GM18517 (cell line): ENCODE results near the gene TAF3.

Experiments
- ATAC-seq: cut with Tn5 transposase; IDR thresholded peaks from one replicate; pipeline ENCODE4 v1.9.1; 2021; ENCODE audit warnings: mild to moderate bottlenecking, moderate library complexity; ENCODE audit not compliant: unreplicated experiment

TAF3 gene

GRCh38 chr10:8054494-8055407, 236.4 kb downstream of the TAF3 start, which contains the start of gene GATA3:
Gene GATA3 (plus strand): TSS chr10:8054688. CDS start chr10:8055656, 968 bp downstream.
- ATAC-seq = peak; percentile 40

- no peak for ATAC-seq
These were observed 237.4 kb downstream of the TAF3 start for GRCh38 chr10:8055420-8056349.

DNA sequence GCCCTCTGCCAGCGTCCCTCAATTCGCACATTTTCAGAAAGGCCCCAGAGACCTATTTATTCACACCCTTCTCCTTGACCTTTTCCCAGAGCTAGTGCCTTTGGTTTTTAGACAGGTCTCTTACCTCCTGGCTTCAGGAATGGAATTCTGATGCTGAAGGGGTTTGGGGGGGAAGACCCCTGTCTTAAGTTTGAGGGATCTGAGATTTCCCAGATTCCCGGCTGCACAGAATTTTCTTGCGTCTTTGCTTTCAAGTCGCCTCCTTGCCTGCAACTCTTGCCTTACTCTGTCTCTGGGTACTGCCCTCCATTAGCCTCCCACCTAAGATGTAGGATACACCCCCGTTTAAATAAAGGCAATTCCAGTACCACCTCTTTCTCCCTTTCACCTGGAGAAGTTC, 238.1 kb downstream of the TAF3 start:
- ATAC-seq = no peak

DNA sequence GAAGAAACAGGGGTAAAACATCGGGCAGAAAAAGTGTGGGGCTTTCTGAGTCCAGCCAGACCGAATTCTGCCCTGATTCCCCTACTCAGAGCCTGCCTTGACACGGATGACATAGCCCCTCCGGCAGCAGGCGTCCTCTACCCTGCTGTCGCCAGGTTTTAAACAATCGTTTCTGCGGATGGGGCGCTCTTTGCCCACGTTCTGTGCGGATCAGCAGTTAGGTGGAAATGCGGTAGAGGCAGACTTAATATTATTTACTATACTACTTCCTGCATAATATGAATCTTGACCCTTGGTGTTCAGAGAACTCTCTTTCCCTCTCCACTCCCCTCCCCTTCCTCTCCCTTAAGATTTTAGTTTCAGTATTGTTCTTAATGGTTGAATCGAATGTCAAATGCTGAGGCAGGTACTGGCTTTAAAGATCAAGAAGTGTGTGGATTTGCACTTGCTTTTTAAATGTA, 238.6 kb downstream of the TAF3 start:
- ATAC-seq = peak; percentile 28

GRCh38 chr10:8057636-8058273, 239.4 kb downstream of the TAF3 start:
- no peak for ATAC-seq

DNA sequence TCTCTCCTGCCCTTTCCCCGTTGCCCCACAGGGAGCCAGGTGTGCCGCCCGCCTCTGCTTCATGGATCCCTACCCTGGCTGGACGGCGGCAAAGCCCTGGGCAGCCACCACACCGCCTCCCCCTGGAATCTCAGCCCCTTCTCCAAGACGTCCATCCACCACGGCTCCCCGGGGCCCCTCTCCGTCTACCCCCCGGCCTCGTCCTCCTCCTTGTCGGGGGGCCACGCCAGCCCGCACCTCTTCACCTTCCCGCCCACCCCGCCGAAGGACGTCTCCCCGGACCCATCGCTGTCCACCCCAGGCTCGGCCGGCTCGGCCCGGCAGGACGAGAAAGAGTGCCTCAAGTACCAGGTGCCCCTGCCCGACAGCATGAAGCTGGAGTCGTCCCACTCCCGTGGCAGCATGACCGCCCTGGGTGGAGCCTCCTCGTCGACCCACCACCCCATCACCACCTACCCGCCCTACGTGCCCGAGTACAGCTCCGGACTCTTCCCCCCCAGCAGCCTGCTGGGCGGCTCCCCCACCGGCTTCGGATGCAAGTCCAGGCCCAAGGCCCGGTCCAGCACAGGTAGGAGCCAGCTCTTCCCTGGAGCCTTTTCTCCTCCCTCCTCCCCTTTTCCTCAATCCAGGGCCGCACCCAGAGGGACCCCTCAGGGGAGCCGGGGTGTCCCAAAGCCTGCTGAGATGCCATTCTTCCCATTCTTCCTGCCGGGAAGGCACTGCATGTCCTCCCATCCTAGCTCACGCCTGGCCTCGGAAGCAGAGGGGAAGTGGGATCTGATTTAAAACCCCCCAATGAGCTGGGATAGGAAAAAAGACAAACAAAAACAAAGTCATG, 240.2 kb downstream of the TAF3 start:
- no peak for ATAC-seq

DNA sequence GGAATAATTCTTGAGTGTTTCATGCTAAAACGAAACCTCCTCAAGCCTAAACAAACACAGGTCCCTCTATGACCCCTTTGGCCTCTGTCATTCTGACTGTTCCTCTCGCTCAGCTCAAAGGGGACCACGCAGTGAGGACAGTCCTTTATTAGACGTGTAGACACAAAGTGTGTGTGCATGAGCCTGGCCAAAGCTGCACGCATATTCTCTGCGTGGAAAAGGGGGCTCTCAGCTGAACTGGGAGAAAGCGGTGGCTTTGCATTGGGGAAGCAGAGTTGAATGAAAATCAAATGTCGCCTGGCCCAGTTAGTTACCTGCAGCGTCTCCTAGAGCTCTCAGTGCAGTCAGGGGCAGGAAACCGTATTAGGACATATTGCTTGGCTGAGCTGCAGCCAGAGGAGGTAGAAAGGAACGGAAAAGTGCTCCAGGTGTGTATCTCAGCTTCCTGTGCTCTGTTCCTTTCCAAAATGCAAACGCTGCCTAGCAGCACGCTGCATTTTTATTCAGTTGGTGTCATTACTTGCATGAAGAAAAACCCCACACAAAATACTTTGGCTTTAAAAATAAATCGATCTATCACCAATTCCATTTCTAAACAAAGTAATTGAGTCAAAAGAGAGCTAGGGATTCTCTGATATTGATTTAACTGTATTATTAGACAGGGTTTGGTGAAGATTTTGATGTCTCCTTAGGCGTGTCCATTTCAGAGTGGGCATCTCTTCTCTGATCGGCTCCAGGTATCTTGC, 241.1 kb downstream of the TAF3 start:
- ATAC-seq = no peak

GRCh38 chr10:8060010-8060703, 241.9 kb downstream of the TAF3 start:
- peak; percentile 39 for ATAC-seq

DNA sequence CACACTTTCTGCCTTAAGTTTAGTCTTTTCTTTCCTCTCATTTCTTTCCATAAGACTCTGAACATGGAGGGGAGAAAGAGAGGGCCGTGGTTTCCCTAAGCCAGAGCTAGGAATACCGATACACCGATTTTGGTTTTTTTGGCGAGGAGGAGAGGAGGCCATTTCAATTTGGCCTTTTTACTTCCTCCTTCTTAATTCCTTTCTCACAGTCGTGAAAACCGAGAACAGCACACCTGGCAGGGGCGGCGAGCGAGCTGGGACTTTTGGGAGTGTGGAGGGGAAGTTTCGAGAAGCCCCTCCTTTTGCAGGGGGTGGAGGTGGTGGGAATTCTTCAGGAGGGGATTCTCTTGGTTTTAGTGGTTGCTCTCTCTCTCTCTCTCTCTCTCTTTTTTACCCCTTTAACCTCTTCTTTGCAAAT, 242.4 kb downstream of the TAF3 start:
- no peak for ATAC-seq

GRCh38 chr10:8061274-8062211, 243.2 kb downstream of the TAF3 start:
- ATAC-seq = no peak

- no peak for ATAC-seq
These were observed 245.0 kb downstream of the TAF3 start for GRCh38 chr10:8063128-8063908.

DNA sequence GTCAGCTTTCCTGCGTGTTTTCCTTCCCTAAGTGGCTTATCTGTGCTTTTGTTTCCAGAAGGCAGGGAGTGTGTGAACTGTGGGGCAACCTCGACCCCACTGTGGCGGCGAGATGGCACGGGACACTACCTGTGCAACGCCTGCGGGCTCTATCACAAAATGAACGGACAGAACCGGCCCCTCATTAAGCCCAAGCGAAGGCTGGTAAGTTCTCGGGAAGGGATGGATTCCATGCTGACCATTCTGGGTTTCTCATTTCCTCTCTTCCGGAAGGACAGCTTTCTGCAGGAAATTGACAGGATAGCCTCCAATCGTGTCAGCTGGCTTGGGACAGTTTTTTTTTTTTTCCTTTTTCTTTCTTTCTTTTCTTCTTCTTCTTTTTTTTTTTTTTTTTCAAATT, 245.6 kb downstream of the TAF3 start:
- no peak for ATAC-seq

- ATAC-seq = no peak
These were observed 246.1 kb downstream of the TAF3 start for GRCh38 chr10:8064436-8064835.

- no peak for ATAC-seq
These were observed 247.3 kb downstream of the TAF3 start for GRCh38 chr10:8065651-8066050.

- ATAC-seq = no peak
These were observed 247.8 kb downstream of the TAF3 start for GRCh38 chr10:8066124-8066523.
